DMS153 treated with DMSO at 0.1 percent for 48 hours (cell line): ENCODE results near the gene TRMT6.

Source experiments
- DNase-seq: peaks from one replicate; lab custom pipeline; 2025; ENCODE audit not compliant: unreplicated experiment; lab: John Stamatoyannopoulos, UW

The TRMT6 gene

GRCh38 chr20:5908981-5909380 lies 41.4 kb downstream of the TRMT6 start:
- DNase-seq = no peak

DNA sequence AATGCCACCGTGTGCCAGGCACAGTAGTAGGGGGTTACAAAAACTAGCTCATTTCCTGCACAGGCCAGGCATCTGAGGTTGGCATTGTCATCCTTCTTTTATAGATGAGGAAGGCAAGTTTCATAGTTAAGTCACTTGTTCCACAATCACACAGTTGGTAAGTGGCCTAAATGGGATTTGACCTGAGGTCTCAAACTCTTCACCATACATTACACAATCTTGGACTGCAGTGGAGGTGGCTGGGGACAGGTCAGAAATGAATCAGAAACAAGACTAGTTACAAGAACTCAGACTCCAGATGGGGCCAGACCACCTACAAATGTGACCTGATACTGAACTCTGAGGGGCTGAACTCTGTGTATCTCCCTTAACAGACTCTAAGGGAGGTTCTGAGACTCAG lies 49.4 kb downstream of the TRMT6 start:
- no peak for DNase-seq

DNA sequence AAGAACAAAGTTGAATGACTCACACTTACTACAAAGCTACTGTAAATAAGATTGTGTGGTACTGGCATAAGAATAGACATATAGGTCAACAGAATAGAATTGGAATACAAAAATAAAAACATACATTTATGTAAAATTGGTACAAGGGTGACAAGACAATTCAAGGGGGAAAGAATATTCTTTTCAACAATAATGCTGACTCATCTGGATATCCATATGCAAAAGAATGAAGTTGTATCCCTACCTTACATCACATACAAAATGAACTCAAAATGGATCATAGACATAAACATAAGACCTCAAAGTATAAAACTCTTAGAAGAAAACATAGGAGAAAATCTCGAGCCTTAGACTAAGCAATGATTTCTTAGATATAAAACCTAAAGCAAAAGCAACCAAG lies 50.9 kb downstream of the TRMT6 start:
- no peak for DNase-seq

DNA sequence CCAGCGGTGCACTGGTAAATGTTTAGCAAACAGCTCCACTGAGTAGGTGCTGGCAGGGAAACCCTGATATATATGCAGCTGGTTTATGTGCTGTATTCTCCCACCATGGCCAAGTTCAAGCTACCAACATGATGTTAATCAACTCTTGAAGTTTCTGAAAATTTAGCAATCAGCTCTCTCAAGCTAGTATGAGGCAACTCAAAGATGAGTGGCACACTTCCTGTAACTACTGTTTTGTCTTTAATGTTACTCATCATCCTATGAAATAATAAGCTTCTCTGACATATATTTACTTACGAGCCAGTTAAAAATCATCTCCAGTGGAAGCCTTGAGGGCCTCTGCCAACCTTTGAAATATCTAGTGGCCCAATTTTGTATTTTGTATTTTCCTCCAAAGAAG lies 54.7 kb downstream of the TRMT6 start:
- no peak for DNase-seq

DNA sequence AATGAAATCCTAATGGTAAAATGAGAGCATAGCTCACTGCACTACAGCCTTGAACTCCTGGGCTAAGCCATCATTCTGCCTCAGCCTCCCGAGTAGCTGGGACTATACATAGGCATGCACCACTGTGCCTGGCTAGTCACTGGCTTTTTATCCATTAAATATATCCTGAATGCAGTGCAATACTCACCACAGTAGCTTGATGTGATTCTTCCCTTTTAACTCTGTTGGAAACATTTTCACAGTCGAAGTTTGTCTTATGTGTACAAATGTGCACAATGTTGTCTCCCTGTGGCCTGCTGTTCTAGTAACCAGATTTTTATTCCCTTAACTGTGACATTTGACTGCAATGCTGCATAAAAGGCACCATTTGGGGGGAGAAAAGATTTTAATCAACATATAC lies 56.7 kb downstream of the TRMT6 start:
- no peak for DNase-seq

- no peak for DNase-seq
Observed at GRCh38 chr20:5893052-5893451, 57.3 kb downstream of the TRMT6 start.

DNA sequence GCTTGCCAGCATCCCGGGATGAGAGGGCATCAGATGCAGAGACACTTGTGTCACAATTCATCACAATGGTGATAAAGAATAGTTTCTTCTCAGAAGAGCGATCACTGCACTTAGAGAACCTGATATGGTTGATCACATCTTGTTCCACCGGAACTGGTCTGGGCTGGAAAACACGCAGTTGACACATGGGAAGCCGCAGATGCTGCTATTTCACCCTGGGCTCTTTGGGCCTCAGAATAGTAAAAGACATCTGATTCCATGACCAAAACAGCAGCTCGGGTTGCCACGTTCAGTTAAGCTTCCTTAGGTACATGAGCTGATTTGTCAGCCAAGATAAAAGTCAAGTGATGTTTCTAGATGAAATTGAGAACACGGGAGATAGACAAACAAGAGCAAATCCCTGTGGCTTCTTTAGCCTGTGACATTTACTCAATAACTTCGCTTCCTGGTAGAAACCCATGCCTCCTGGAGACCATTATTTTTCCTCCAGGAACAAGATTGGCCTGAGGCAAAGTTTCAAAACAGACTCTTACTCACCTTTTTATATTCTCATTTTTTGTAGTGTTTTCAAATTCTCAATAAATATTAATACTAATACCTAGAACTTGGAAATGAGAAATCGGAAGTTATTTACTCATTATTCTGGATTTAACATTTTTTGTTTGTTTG lies 59.4 kb downstream of the TRMT6 start:
- no peak for DNase-seq

DNA sequence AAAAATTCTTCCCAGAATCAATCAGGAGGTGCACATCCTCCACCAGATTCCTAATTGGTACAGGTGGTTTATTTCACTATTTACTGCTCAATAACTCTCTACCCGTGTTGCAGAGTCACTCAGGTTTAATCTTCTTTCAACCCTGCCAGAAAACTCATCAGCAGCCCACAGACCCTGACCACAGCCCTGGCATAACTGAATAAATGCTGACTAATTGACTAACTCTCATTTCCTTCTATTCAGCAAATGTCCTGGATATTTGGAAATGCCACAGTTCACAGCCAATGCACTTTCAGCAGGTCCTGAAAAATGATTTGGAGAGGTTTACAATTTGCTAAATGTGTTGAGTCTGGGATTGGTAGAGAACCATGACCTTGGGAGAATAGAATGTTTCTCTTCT lies 62.3 kb downstream of the TRMT6 start:
- no peak for DNase-seq

DNA sequence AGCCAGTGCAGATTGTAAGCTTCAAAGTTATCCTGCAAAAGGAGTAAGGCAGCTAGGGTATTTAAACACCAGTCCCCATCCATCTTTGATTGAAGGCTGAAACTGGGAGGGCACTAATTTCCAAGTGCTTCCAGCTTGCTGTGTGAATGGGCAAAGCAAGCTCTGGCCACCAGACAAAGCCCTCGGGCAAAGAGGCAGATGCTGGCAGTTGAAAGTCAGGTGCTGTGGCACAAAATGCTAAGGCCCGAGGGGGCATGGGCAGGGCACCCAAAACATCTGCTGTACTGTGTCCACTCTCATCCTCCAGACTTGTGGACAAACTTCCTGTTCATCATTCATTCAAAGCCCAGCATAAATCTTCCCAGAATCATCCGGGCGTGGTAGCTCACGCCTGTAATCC lies 62.9 kb downstream of the TRMT6 start:
- DNase-seq = no peak
